HEK293 (cell line): ENCODE results near the gene MAPRE2.

Source experiments
- CTCF ChIA-PET: fragments of 350-600 bp; formaldehyde crosslinking; extraction: SDS; loops from one replicate; lab custom pipeline; 2021; ENCODE audit warnings: antibody characterized with exemption; lab: Yijun Ruan, JAX
- POLR2A ChIA-PET: fragments of 300-600 bp; formaldehyde crosslinking; extraction: SDS; loops from one replicate; lab custom pipeline; 2020; ENCODE audit warnings: antibody characterized with exemption, inconsistent platforms; lab: Yijun Ruan, JAX
- H3K27ac ChIP-seq: fragments of 200-500 bp; sonication (Bioruptor generic); 2 replicates; pipeline ENCODE4 v1.5.1; 2014; ENCODE audit warnings: low read depth, low read length, control low read depth, inconsistent platforms; ENCODE audit errors: extremely low read depth
- H3K36me3 ChIP-seq, 2 experiments: fragments of 200-500 bp in 1 of 2; sonication (Bioruptor generic) in 1 of 2; 1 replicate in 1 of 2; 2 replicates in 1 of 2; pipeline ENCODE4 v1.5.1; 2014 to 2017; ENCODE audit warnings: inconsistent platforms in 2 of 2, low read length in 2 of 2; ENCODE audit not compliant: control insufficient read depth in 2 of 2, insufficient read depth in 1 of 2
- H3K4me1 ChIP-seq: fragments of 200-500 bp; sonication (Bioruptor generic); 2 replicates; pipeline ENCODE4 v1.5.1; 2014; ENCODE audit warnings: mild to moderate bottlenecking, low read length, inconsistent platforms; ENCODE audit not compliant: control insufficient read depth, insufficient read depth
- H3K4me3 ChIP-seq: 2 replicates; pipeline ENCODE4 v1.5.1; 2011; ENCODE audit warnings: low read depth, mild to moderate bottlenecking, control low read depth, low read length, moderate library complexity
- H3K9me3 ChIP-seq: fragments of 200-500 bp; sonication (Bioruptor generic); 2 replicates; pipeline ENCODE4 v1.5.1; 2014; ENCODE audit warnings: low read depth, low read length, inconsistent platforms; ENCODE audit not compliant: control insufficient read depth, insufficient read depth
- AEBP2 ChIP-seq: fragments of 450-650 bp; formaldehyde crosslinking; IDR thresholded peaks from 2 replicates; pipeline ENCODE4 v1.5.1; 2016; ENCODE audit warnings: missing biosample characterization, missing genetic modification characterization, borderline replicate concordance
- GLIS1 ChIP-seq: fragments of 450-650 bp; formaldehyde crosslinking; IDR thresholded peaks from 2 replicates; pipeline ENCODE4 v1.5.1; 2016; ENCODE audit warnings: missing biosample characterization, missing genetic modification characterization
- OVOL3 ChIP-seq: fragments of 450-650 bp; formaldehyde crosslinking; IDR thresholded peaks from 2 replicates; pipeline ENCODE4 v1.5.1; 2016; ENCODE audit warnings: missing biosample characterization, missing genetic modification characterization
- SP2 ChIP-seq: fragments of 450-650 bp; formaldehyde crosslinking; IDR thresholded peaks from 2 replicates; pipeline ENCODE4 v1.5.1; 2016; ENCODE audit warnings: missing biosample characterization, missing genetic modification characterization
- ZBTB1 ChIP-seq: fragments of 450-650 bp; formaldehyde crosslinking; IDR thresholded peaks from 2 replicates; pipeline ENCODE4 v1.5.1; 2016; ENCODE audit warnings: missing biosample characterization, missing genetic modification characterization
- ZBTB11 ChIP-seq: fragments of 450-650 bp; formaldehyde crosslinking; conservative IDR thresholded peaks from 2 replicates; pipeline ENCODE4 v1.5.1; 2016; ENCODE audit warnings: low read depth, missing biosample characterization, missing genetic modification characterization
- ZBTB21 ChIP-seq: fragments of 450-650 bp; formaldehyde crosslinking; IDR thresholded peaks from 2 replicates; pipeline ENCODE4 v1.5.1; 2017; ENCODE audit warnings: missing biosample characterization, missing genetic modification characterization
- ZFP37 ChIP-seq: fragments of 450-650 bp; formaldehyde crosslinking; IDR thresholded peaks from 2 replicates; pipeline ENCODE4 v1.5.1; 2016; ENCODE audit warnings: missing biosample characterization, missing genetic modification characterization
- ZFP69B ChIP-seq: fragments of 450-650 bp; formaldehyde crosslinking; IDR thresholded peaks from 2 replicates; pipeline ENCODE4 v1.5.1; 2016; ENCODE audit warnings: missing biosample characterization, missing genetic modification characterization
- ZNF133 ChIP-seq: fragments of 450-650 bp; formaldehyde crosslinking; IDR thresholded peaks from 2 replicates; pipeline ENCODE4 v1.5.1; 2016; ENCODE audit warnings: missing biosample characterization, missing genetic modification characterization
- ZNF18 ChIP-seq: fragments of 450-650 bp; formaldehyde crosslinking; IDR thresholded peaks from 2 replicates; pipeline ENCODE4 v1.5.1; 2016; ENCODE audit warnings: missing biosample characterization, missing genetic modification characterization
- ZNF184 ChIP-seq: fragments of 450-650 bp; IDR thresholded peaks from 2 replicates; pipeline ENCODE4 v1.5.1; 2018; ENCODE audit warnings: missing biosample characterization, mild to moderate bottlenecking, missing genetic modification characterization
- ZNF239 ChIP-seq: fragments of 450-650 bp; formaldehyde crosslinking; IDR thresholded peaks from 2 replicates; pipeline ENCODE4 v1.5.1; 2016; ENCODE audit warnings: missing biosample characterization, missing genetic modification characterization
- ZNF266 ChIP-seq: fragments of 450-650 bp; formaldehyde crosslinking; IDR thresholded peaks from 2 replicates; pipeline ENCODE4 v1.5.1; 2016; ENCODE audit warnings: missing biosample characterization, missing genetic modification characterization, low read depth
- ZNF529 ChIP-seq: fragments of 450-650 bp; formaldehyde crosslinking; IDR thresholded peaks from 2 replicates; pipeline ENCODE4 v1.5.1; 2017; ENCODE audit warnings: missing genetic modification characterization, missing biosample characterization; ENCODE audit not compliant: insufficient replicate concordance
- ZNF558 ChIP-seq: fragments of 450-650 bp; formaldehyde crosslinking; IDR thresholded peaks from 2 replicates; pipeline ENCODE4 v1.5.1; 2016; ENCODE audit warnings: missing biosample characterization, missing genetic modification characterization
- ZNF660 ChIP-seq: fragments of 450-650 bp; IDR thresholded peaks from 2 replicates; pipeline ENCODE4 v1.5.1; 2018; ENCODE audit warnings: missing biosample characterization, mild to moderate bottlenecking, missing genetic modification characterization
- ZNF664 ChIP-seq: fragments of 450-650 bp; formaldehyde crosslinking; IDR thresholded peaks from 2 replicates; pipeline ENCODE4 v1.5.1; 2016; ENCODE audit warnings: missing biosample characterization, missing genetic modification characterization
- ZNF843 ChIP-seq: fragments of 450-650 bp; formaldehyde crosslinking; IDR thresholded peaks from 2 replicates; pipeline ENCODE4 v1.5.1; 2016; ENCODE audit warnings: missing biosample characterization, missing genetic modification characterization

The MAPRE2 gene

GRCh38 chr18:35063875-35064690, 22.9 kb downstream of the MAPRE2 start:
- Histone ChIP-seq H3K9me3 (no peaks in the 10 kb centered on the region), H3K4me3 (no peak overlapping the region), H3K36me3 (no peaks in the 10 kb centered on the region), H3K27ac (no peak overlapping the region), H3K4me1 (peaks cover 3% of the 10 kb centered on the region; the same call in 1 of the 2 replicates)
- POLR2A ChIA-PET: no interaction called here
- no peak for TF ChIP-seq ZNF133 (tag by site-specific recombination)
- TF ChIP-seq ZBTB21 (tag by site-specific recombination): no peak
- CTCF ChIA-PET: interaction anchor here (0.6 to 1.4 kb wide), 2 partner anchors 9 to 76 kb away, joined by 4 read pairs; no protein-coding TSS in a partner anchor

GRCh38 chr18:35067454-35067853, 26.2 kb downstream of the MAPRE2 start:
- Histone ChIP-seq H3K27ac (no peak overlapping the region), H3K4me3 (no peak overlapping the region), H3K36me3 (peaks cover 0 to 7% of the 10 kb centered on the region in 2 experiments; a peak in 1 of 3 replicates), H3K4me1 (no peaks in the 10 kb centered on the region), H3K9me3 (no peaks in the 10 kb centered on the region)
- POLR2A ChIA-PET: no interaction called here
- TF ChIP-seq ZNF266 (tag by site-specific recombination) (no peak), ZBTB1 (tag by site-specific recombination) (no peak), ZNF18 (tag by site-specific recombination) (no peak), ZBTB11 (tag by site-specific recombination) (no peak), ZNF184 (no peak), ZNF529 (no peak), ZFP37 (tag by site-specific recombination) (no peak), ZNF664 (tag by site-specific recombination) (no peak), ZFP69B (tag by site-specific recombination) (no peak), ZNF843 (tag by site-specific recombination) (no peak), OVOL3 (no peak), SP2 (tag by site-specific recombination) (no peak), AEBP2 (no peak), GLIS1 (tag by site-specific recombination) (no peak), ZNF660 (no peak), ZNF239 (tag by site-specific recombination) (no peak), ZNF558 (tag by site-specific recombination) (no peak)
- CTCF ChIA-PET: no interaction called here
